ENCODE results near the gene DUSP5. TPM values are rescaled to one million over a fixed set of nuclear protein-coding genes. Genes with fewer than 3 reads are reported as not detected.
A peak's percentile ranks its signal among the peaks of the same experiment; 100 is the strongest.

DUSP5 gene
- total RNA-seq, 6 donors from 2014 or later, result 1.0 to 19.3 (median 10.0) TPM

DNA sequence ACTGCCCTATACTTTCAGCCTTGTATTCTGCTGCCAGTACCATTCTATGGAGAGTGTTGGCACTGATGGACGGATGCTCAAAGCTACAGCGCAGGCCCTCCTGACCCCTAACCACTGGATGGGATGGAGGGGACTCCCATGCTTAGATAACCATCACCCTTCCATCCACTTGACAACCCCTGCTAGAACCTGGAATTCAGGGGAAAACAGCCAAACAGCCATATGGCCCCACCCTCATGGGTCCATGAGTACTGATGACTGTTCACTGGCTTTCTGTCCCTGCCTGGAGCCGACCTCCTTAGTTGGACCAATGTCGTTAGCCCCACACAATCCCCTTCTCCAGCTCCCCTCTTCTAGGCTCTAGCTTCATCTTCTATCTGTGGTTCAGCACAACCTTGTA is 16.2 kb downstream of the DUSP5 start:
- no peak overlapping the region for H3K27ac ChIP-seq
- TF ChIP-seq, protein P1, sequence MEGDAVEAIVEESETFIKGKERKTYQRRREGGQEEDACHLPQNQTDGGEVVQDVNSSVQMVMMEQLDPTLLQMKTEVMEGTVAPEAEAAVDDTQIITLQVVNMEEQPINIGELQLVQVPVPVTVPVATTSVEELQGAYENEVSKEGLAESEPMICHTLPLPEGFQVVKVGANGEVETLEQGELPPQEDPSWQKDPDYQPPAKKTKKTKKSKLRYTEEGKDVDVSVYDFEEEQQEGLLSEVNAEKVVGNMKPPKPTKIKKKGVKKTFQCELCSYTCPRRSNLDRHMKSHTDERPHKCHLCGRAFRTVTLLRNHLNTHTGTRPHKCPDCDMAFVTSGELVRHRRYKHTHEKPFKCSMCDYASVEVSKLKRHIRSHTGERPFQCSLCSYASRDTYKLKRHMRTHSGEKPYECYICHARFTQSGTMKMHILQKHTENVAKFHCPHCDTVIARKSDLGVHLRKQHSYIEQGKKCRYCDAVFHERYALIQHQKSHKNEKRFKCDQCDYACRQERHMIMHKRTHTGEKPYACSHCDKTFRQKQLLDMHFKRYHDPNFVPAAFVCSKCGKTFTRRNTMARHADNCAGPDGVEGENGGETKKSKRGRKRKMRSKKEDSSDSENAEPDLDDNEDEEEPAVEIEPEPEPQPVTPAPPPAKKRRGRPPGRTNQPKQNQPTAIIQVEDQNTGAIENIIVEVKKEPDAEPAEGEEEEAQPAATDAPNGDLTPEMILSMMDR (IDR thresholded peaks at IDR 0.05), result no peak
- TF ChIP-seq POLR2AphosphoS5 (IDR thresholded peaks at IDR 0.05) (no peak), EP300 (IDR thresholded peaks at IDR 0.05) (no peak), POLR2A (IDR thresholded peaks at IDR 0.05) (no peak)
- H3K9me3 ChIP-seq, result no peaks in the 10 kb centered on the region
- H3K36me3 ChIP-seq, result peaks cover 7 to 27% (median 9%) of the 10 kb centered on the region in 4 donors
- no peak overlapping the region for H3K4me3 ChIP-seq
- H3K4me1 ChIP-seq, result peaks cover 0 to 4% (median 2%) of the 10 kb centered on the region in 4 donors
- no peaks in the 10 kb centered on the region for H3K27me3 ChIP-seq
- DNase-seq, result no peak
- WGBS, 2 donors, result 96 to 99% methylated on average over 2 to 4 of the region's 4 CpGs
- ATAC-seq (ENCODE audit: low FRiP score in 2 of 2), result peak in 1 of 2 donors; percentile 13

DNA sequence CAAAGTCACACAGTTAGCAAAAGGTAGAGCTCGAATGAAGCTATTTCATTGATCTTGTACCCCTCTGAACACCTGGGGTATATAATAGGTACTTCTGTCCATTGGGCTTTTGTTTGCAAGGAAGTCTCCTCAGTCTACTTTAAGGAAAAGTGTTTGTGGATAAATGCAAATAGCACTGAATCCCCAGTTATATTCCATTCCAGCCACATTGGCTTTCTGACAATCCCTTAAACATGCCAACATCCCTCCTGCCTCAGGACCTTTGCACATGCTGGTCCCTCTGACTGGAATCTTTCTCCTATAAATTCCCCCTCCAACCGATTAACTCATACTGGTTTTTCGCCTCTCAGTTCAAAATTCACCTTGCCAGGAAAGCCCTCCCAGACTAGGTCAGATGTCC is 17.1 kb downstream of the DUSP5 start:
- Histone ChIP-seq H3K36me3 (peaks cover 7 to 21% (median 9%) of the 10 kb centered on the region in 4 donors), H3K9me3 (no peaks in the 10 kb centered on the region), H3K4me1 (no peaks in the 10 kb centered on the region), H3K27me3 (no peaks in the 10 kb centered on the region), H3K4me3 (no peak overlapping the region), H3K27ac (no peak overlapping the region)
- 86 to 98% methylated on average over 3 of the region's 3 CpGs for WGBS, 2 donors
- no peak for DNase-seq
- no peak for ATAC-seq (ENCODE audit: low FRiP score in 2 of 2)
- TF ChIP-seq, protein P1 (IDR thresholded peaks at IDR 0.05), result no peak
- TF ChIP-seq POLR2A (IDR thresholded peaks at IDR 0.05) (no peak), POLR2AphosphoS5 (IDR thresholded peaks at IDR 0.05) (no peak), EP300 (IDR thresholded peaks at IDR 0.05) (no peak)

DNA sequence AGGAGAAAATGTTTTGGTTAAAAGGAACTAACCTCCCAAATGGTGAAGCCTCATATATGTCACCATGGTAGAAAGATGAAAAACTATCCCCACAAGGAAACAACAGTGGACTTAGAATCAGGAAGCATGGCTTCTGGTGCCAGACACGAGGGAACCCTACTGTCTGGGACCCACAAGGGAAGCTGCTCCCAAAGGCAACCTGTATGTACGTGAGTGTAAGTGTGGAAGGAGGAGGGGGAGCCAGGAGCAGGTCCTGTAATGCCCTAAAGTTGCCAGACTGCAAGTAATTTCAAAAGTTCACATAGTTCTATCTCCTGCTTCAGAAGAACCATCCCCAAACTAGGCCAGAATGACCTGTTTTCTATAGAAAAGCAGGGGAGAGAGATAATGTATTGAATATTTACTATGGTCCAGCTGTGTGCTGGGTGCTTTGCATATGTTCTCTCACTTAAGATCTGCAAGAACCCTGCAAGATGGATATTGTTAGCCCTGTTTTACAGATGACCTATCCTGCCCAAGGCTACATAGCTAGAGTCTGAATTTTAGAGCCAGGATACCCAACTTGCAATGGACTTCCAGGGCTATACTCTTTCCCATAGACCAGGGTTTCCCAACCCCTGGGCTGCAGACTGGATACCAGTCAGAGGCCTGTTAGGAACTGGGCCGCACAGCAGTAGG is 19.2 kb downstream of the DUSP5 start:
- H3K4me1 ChIP-seq, result no peaks in the 10 kb centered on the region

DNA sequence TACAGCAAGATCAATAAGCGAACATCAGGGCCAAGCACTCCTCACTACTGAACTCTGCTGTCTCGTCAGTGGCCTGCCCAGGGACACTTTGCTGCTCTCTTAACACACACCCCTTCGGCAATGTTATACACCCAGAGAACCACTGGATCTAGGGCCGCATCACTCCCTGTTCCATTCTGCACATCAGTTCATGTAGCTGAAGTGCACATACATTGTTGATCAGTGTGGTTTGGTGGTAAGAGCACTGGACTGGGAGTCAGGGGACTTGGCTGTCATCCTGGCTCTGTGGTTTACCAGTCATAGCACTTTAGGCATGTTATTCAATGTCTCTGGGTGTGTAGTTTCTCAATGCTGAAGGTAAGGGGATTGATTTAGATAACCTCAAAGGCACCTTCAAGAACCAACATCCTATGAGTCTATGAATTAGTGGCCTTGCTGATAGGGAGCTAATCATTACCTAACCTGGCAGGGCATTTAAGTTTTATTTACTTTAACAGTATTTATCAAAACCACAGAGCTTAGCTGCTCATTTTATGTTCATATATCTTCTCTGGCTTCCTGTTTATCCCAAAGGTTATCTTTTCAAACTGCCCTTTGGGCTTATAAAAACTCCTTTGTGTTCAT is 24.8 kb downstream of the DUSP5 start:
- Histone ChIP-seq H3K27me3 (no peaks in the 10 kb centered on the region), H3K36me3 (no peaks in the 10 kb centered on the region), H3K9me3 (no peaks in the 10 kb centered on the region), H3K4me3 (no peak overlapping the region), H3K27ac (no peak overlapping the region), H3K4me1 (no peaks in the 10 kb centered on the region)
- ATAC-seq (ENCODE audit: low FRiP score in 2 of 2) (no peak), DNase-seq (no peak)
- TF ChIP-seq, protein P1 (IDR thresholded peaks at IDR 0.05), result no peak
- TF ChIP-seq EP300 (IDR thresholded peaks at IDR 0.05) (no peak), POLR2A (IDR thresholded peaks at IDR 0.05) (no peak), POLR2AphosphoS5 (IDR thresholded peaks at IDR 0.05) (no peak)
- 93 to 95% methylated on average over 4 of the region's 4 CpGs for WGBS, 2 donors

More for the DNA sequence above, 19.2 kb downstream of the DUSP5 start:
- H3K9me3 ChIP-seq, result no peaks in the 10 kb centered on the region
- H3K27ac ChIP-seq, result no peak overlapping the region
- DNase-seq (no peak), ATAC-seq (ENCODE audit: low FRiP score in 2 of 2) (no peak)
- peaks cover 0 to 1% (median 0%) of the 10 kb centered on the region in 4 donors for H3K36me3 ChIP-seq
- H3K4me3 ChIP-seq, result no peak overlapping the region
- H3K27me3 ChIP-seq, result no peaks in the 10 kb centered on the region
- TF ChIP-seq, protein P1 (IDR thresholded peaks at IDR 0.05), result no peak
- TF ChIP-seq POLR2A (IDR thresholded peaks at IDR 0.05), result no peak
- 80 to 89% methylated on average over 3 of the region's 3 CpGs for WGBS, 2 donors

Measured in upper lobe of left lung (tissue), 6 donors.